SK-N-SH (cell line): ENCODE results near the gene CTNNA3.

Source experiments
- CHD2 ChIP-seq: fragments of 150-350 bp; IDR thresholded peaks from 2 replicates; pipeline ENCODE4 v1.6.1; 2018; ENCODE audit warnings: low read length; ENCODE audit not compliant: partially characterized antibody
- CTCF ChIP-seq: fragments of 200-600 bp; sonication (generic); IDR thresholded peaks from 2 replicates; pipeline ENCODE4 v1.6.1; 2017; ENCODE audit warnings: antibody characterized with exemption, mild to moderate bottlenecking, moderate library complexity
- ELF1 ChIP-seq: IDR thresholded peaks from 2 replicates; pipeline ENCODE4 v1.4.0; 2012
- EZH2phosphoT487 ChIP-seq: fragments of 200-600 bp; sonication (generic); IDR thresholded peaks from 2 replicates; pipeline ENCODE4 v1.6.1; 2017; ENCODE audit warnings: low read depth, mixed run types, mild to moderate bottlenecking, antibody characterized with exemption, moderate library complexity, borderline replicate concordance
- FOSL2 ChIP-seq: IDR thresholded peaks from 2 replicates; pipeline ENCODE4 v1.4.0; 2012; ENCODE audit warnings: low read depth, mild to moderate bottlenecking, moderate library complexity, borderline replicate concordance
- GABPA ChIP-seq: IDR thresholded peaks from 2 replicates; pipeline ENCODE4 v1.4.0; 2012; ENCODE audit warnings: low read depth, mild to moderate bottlenecking
- MXI1 ChIP-seq: IDR thresholded peaks from 2 replicates; pipeline ENCODE4 v1.6.1; 2012; ENCODE audit warnings: mild to moderate bottlenecking, low read depth, low read length, improper control_type of control experiment
- REST ChIP-seq: IDR thresholded peaks from 2 replicates; pipeline ENCODE4 v1.6.1; 2012; ENCODE audit warnings: mild to moderate bottlenecking, low read depth, low read length, moderate library complexity
- TAF1 ChIP-seq: IDR thresholded peaks from 2 replicates; pipeline ENCODE4 v1.6.1; 2012; ENCODE audit warnings: low read depth, mild to moderate bottlenecking, low read length, moderate library complexity, borderline replicate concordance
- TEAD4 ChIP-seq: IDR thresholded peaks from 2 replicates; pipeline ENCODE4 v1.4.0; 2012; ENCODE audit warnings: mild to moderate bottlenecking, borderline replicate concordance; ENCODE audit not compliant: insufficient read depth
- YY1 ChIP-seq: IDR thresholded peaks from 2 replicates; pipeline ENCODE4 v1.4.0; 2012; ENCODE audit warnings: low read depth, mild to moderate bottlenecking

DNA sequence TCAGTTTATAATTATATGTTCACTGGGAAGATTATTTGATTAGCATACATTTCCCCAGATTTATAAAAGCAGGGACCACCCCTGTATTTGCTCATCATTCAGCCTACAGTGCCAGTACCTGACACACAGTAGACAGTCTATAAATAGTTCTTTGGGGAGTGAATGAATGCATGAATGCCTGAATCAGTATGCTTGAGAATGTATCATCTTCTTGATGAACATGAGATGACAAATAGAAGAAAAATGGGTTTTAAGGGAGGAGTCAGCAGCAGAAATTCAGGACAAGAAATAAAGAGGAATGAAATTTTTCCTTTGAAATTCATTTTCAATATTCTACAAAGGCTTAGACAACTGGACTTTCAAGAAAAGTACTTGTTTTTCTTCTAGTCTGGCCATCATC, 1066.0 kb downstream of the CTNNA3 start:
- TF ChIP-seq EZH2phosphoT487 (no peak), GABPA (no peak), CTCF (no peak), ELF1 (no peak), YY1 (no peak), REST (no peak), MXI1 (no peak), FOSL2 (no peak), TAF1 (no peak), CHD2 (no peak), TEAD4 (no peak)
